PFSK-1 (cell line): Measurements from ENCODE around the gene MAN1A2.

Experiments
- FOXP2 ChIP-seq: optimal IDR thresholded peaks from 2 replicates; pipeline ENCODE3; 2011; ENCODE audit warnings: borderline replicate concordance, control low read depth, inconsistent platforms; ENCODE audit not compliant: insufficient read depth; ENCODE audit errors: extremely low read length, extremely low read depth
- POLR2AphosphoS5 ChIP-seq: IDR thresholded peaks from 2 replicates; pipeline ENCODE4 v1.6.1; 2012; ENCODE audit warnings: low read depth, mild to moderate bottlenecking, control low read depth, low read length, moderate library complexity
- SIN3A ChIP-seq: IDR thresholded peaks from 2 replicates; pipeline ENCODE4 v1.6.1; 2012; ENCODE audit warnings: mild to moderate bottlenecking, low read length, moderate library complexity, borderline replicate concordance; ENCODE audit not compliant: insufficient read depth
- TAF1 ChIP-seq: IDR thresholded peaks from 2 replicates; pipeline ENCODE4 v1.6.1; 2012; ENCODE audit warnings: low read length, control low read depth, borderline replicate concordance; ENCODE audit not compliant: insufficient read depth
- TF ChIP-seq, protein P1 (sequence below), 2 experiments: IDR thresholded peaks; 2 replicates each; pipeline versions ENCODE4 v1.6.1 to v1.8.0; 2011 to 2012; ENCODE audit warnings: low read depth in 2 of 2, low read length in 2 of 2, control low read depth in 1 of 2, inconsistent platforms in 1 of 2, mild to moderate bottlenecking in 1 of 2, moderate library complexity in 1 of 2; ENCODE audit not compliant: insufficient read depth in 1 of 2

Gene MAN1A2

GRCh38 chr1:117396074-117396473, 28.8 kb downstream of the MAN1A2 start:
- no peak for TF ChIP-seq FOXP2
- no peak for TF ChIP-seq SIN3A
- TF ChIP-seq TAF1: no peak
- TF ChIP-seq, protein P1, sequence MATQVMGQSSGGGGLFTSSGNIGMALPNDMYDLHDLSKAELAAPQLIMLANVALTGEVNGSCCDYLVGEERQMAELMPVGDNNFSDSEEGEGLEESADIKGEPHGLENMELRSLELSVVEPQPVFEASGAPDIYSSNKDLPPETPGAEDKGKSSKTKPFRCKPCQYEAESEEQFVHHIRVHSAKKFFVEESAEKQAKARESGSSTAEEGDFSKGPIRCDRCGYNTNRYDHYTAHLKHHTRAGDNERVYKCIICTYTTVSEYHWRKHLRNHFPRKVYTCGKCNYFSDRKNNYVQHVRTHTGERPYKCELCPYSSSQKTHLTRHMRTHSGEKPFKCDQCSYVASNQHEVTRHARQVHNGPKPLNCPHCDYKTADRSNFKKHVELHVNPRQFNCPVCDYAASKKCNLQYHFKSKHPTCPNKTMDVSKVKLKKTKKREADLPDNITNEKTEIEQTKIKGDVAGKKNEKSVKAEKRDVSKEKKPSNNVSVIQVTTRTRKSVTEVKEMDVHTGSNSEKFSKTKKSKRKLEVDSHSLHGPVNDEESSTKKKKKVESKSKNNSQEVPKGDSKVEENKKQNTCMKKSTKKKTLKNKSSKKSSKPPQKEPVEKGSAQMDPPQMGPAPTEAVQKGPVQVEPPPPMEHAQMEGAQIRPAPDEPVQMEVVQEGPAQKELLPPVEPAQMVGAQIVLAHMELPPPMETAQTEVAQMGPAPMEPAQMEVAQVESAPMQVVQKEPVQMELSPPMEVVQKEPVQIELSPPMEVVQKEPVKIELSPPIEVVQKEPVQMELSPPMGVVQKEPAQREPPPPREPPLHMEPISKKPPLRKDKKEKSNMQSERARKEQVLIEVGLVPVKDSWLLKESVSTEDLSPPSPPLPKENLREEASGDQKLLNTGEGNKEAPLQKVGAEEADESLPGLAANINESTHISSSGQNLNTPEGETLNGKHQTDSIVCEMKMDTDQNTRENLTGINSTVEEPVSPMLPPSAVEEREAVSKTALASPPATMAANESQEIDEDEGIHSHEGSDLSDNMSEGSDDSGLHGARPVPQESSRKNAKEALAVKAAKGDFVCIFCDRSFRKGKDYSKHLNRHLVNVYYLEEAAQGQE (IDR thresholded peaks at IDR 0.05; ENCODE audit: insufficient read depth in 1 of 2, low read depth in 2 of 2, low read length in 2 of 2): no peak
- no peak for TF ChIP-seq POLR2AphosphoS5

GRCh38 chr1:117396636-117397035, 29.4 kb downstream of the MAN1A2 start:
- no peak for TF ChIP-seq POLR2AphosphoS5
- TF ChIP-seq SIN3A: no peak
- TF ChIP-seq, protein P1 (IDR thresholded peaks at IDR 0.05; ENCODE audit: insufficient read depth in 1 of 2, low read depth in 2 of 2, low read length in 2 of 2): no peak
- TF ChIP-seq TAF1: no peak
- TF ChIP-seq FOXP2: no peak

GRCh38 chr1:117398957-117399356, 31.7 kb downstream of the MAN1A2 start:
- TF ChIP-seq FOXP2 (no peak), SIN3A (no peak), TAF1 (no peak), POLR2AphosphoS5 (no peak)
- TF ChIP-seq, protein P1 (IDR thresholded peaks at IDR 0.05; ENCODE audit: insufficient read depth in 1 of 2, low read depth in 2 of 2, low read length in 2 of 2): no peak

- no peak for TF ChIP-seq FOXP2
- no peak for TF ChIP-seq POLR2AphosphoS5
- no peak for TF ChIP-seq TAF1
- TF ChIP-seq SIN3A: no peak
- TF ChIP-seq, protein P1 (IDR thresholded peaks at IDR 0.05; ENCODE audit: insufficient read depth in 1 of 2, low read depth in 2 of 2, low read length in 2 of 2): no peak
Observed at GRCh38 chr1:117401761-117402160, 34.5 kb downstream of the MAN1A2 start.

GRCh38 chr1:117403597-117403996, 36.3 kb downstream of the MAN1A2 start:
- no peak for TF ChIP-seq POLR2AphosphoS5
- no peak for TF ChIP-seq TAF1
- TF ChIP-seq, protein P1 (IDR thresholded peaks at IDR 0.05; ENCODE audit: insufficient read depth in 1 of 2, low read depth in 2 of 2, low read length in 2 of 2): no peak
- TF ChIP-seq SIN3A: no peak
- TF ChIP-seq FOXP2: no peak
